AG04449 (cell line): ENCODE measurements around the gene TMEM128.
"Not testable (repeated sequence)": the region's sequence is repeated elsewhere in the genome, so short reads cannot be mapped to it uniquely, and the experiment has no call there.

Source experiments
- CTCF ChIA-PET: fragments of 350-600 bp; formaldehyde crosslinking; extraction: SDS; loops from one replicate; lab custom pipeline; 2021; ENCODE audit warnings: antibody characterized with exemption; lab: Yijun Ruan, JAX
- POLR2A ChIA-PET: fragments of 400-600, 350-600 bp; formaldehyde crosslinking; extraction: SDS; loops from one replicate; lab custom pipeline; 2020; ENCODE audit warnings: antibody characterized with exemption, inconsistent platforms; lab: Yijun Ruan, JAX
- DNase-seq: peaks from one replicate; pipeline ENCODE4 v3.0.0-alpha.2; 2010; ENCODE audit warnings: low read depth, low spot score
- H3K4me3 ChIP-seq: 2 replicates; pipeline ENCODE4 v1.5.1; 2011; ENCODE audit warnings: low read depth, mild to moderate bottlenecking, control low read depth, low read length
- TF ChIP-seq, protein P1 (sequence below): IDR thresholded peaks from one replicate; pipeline ENCODE4 v1.5.1; 2011; ENCODE audit warnings: mild to moderate bottlenecking, moderate library complexity, low read length, control low read depth, inconsistent platforms; ENCODE audit not compliant: insufficient read depth; ENCODE audit errors: missing control alignments

Gene TMEM128

DNA sequence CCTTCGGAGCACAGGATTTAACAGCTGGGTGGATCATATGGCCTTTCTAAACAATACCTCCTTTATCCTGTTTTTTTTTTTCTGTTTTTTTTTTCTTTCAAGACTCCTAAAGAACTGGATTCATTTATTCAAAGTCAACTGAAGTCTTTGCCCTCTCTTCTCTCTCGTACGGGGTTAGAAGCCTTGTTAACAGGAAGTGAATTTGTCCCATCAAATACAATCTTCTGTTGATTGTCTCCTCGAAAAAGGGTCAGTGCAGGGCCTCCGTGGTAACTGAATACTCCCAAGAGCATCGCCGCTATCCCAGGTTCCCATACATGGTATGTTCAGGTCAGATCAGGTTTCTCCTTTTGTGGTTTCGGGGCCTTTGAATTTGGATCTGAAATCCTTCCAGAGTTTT, 1.8 kb upstream of the TMEM128 start:
- TF ChIP-seq, protein P1, sequence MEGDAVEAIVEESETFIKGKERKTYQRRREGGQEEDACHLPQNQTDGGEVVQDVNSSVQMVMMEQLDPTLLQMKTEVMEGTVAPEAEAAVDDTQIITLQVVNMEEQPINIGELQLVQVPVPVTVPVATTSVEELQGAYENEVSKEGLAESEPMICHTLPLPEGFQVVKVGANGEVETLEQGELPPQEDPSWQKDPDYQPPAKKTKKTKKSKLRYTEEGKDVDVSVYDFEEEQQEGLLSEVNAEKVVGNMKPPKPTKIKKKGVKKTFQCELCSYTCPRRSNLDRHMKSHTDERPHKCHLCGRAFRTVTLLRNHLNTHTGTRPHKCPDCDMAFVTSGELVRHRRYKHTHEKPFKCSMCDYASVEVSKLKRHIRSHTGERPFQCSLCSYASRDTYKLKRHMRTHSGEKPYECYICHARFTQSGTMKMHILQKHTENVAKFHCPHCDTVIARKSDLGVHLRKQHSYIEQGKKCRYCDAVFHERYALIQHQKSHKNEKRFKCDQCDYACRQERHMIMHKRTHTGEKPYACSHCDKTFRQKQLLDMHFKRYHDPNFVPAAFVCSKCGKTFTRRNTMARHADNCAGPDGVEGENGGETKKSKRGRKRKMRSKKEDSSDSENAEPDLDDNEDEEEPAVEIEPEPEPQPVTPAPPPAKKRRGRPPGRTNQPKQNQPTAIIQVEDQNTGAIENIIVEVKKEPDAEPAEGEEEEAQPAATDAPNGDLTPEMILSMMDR, result no peak
- H3K4me3 ChIP-seq, result no peak overlapping the region
- no peak for DNase-seq
- ChIA-PET CTCF (interaction anchor here (1.8 to 6.1 kb wide), 3 partner anchors 9 to 181 kb away, joined by 4 to 54 read pairs (median 12); no protein-coding TSS in a partner anchor), POLR2A (no interaction called here)

DNA sequence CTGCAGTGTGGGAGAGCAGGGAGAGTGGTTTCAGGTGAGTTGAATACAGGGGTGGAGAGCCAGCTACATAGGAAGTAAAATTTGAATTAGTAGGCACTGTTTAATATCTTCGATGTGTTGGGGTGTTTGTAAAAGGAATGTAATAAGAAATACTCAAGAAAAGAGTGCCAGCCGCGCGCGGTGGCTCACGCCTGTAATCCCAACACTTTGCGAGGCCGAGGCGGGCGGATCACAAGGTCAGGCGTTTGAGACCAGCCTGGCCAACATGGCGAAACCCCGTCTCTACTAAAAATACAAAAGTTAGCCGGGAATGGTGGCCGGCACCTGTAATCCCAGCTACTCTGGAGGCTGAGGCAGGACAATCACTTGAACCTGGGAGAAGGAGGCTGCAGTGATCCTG, 1.3 kb upstream of the TMEM128 start:
- DNase-seq, POLR2A ChIA-PET: not testable (repeated sequence)
- 0 out of 2 replicates have a peak overlapping the region, but pooled peaks have one; percentile 77 for H3K4me3 ChIP-seq
- CTCF ChIA-PET, result interaction anchor here (0.6 to 6.1 kb wide), 6 partner anchors 10 to 182 kb away, joined by 3 to 54 read pairs (median 6); no protein-coding TSS in a partner anchor

DNA sequence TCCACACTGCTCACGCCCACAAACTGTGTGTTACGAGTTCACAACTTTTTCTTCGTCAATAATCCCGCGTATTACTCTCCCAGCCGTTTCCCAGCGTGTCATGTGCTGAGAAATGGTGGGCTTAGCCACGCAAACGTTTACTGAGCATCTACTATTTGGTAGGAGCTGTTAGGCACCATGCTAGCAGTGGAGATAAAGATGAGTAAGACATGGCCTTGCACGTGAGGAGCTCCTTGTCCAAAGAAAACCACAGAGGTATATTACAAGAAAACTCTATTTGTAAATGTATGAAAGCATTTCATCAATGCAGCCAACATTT, 821 bp upstream of the TMEM128 start:
- CTCF ChIA-PET, result interaction anchor here (0.6 to 6.1 kb wide), 7 partner anchors 10 to 182 kb away, joined by 3 to 54 read pairs (median 6); no protein-coding TSS in a partner anchor
- TF ChIP-seq, protein P1, result no peak
- POLR2A ChIA-PET, result no interaction called here
- DNase-seq, result no peak
- peak overlapping the region; percentile 77 for H3K4me3 ChIP-seq

DNA sequence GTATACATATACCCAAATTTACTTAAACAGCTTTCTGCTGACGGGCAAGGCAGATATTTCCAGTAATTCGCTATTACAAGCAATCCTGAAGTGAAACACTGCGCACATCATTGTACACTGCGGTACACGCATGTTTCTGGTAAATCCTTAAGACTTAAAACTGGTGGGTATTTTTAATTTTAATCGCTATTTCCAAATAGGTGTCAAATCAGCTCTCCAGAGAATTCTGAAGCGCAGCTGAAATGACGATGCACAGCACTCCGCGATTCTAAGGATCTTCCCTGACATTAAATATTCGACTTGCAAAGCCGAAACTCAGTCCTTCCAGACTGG, 361 bp downstream of the TMEM128 start:
- ChIA-PET POLR2A (interaction anchor here (1.2 kb wide), 1 partner anchor 38 kb away, joined by 4 read pairs; no protein-coding TSS in a partner anchor), CTCF (interaction anchor here (0.8 to 6.1 kb wide), 5 partner anchors 10 to 183 kb away, joined by 3 to 54 read pairs (median 6); no protein-coding TSS in a partner anchor)
- TF ChIP-seq, protein P1, result no peak
- H3K4me3 ChIP-seq, result peak overlapping the region; percentile 77
- no peak for DNase-seq

DNA sequence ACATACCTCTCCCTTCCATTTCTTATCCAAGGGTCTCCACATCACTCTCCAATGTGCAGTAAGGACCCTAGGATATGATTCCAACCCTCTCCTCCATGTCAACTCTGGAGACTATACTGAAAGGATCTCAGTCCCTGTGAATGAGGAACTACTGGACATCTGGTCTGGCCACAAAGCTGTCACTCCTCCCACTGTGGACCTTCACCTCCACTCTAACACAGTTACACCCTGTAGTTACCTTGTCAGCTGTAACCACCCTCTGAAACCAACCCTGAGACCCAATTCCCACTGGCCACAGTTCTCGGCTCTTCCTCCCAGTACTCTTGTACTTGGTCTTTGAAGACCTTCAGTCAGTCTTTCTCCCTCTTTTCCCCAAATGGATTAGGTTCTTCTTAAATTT, 2.9 kb downstream of the TMEM128 start:
- H3K4me3 ChIP-seq, result no peak overlapping the region
- ChIA-PET POLR2A (no interaction called here), CTCF (no interaction called here)
- TF ChIP-seq, protein P1, result no peak
- no peak for DNase-seq

DNA sequence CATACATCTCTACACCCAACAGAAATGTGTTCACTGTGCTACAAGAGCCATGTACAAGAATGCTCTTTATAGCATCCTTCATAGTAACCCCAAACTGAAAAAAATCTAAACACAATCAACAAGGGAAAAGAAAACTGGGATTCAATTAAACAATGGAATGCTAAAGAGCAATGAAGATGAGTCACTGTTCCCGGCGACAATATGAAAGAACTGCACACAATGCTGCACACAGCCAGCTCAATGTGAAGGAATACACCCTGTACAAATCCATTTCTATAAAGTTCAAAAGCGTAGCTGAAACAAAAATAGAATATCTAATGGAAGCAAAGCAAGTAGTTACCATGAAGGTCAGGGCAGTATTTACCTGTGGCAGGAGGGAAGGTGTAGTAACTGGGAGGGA, 8.5 kb downstream of the TMEM128 start:
- POLR2A ChIA-PET, H3K4me3 ChIP-seq, DNase-seq: not testable (repeated sequence)
- CTCF ChIA-PET, result interaction anchor here (1.2 kb wide), 1 partner anchor 20 kb away, joined by 3 read pairs; no protein-coding TSS in a partner anchor

DNA sequence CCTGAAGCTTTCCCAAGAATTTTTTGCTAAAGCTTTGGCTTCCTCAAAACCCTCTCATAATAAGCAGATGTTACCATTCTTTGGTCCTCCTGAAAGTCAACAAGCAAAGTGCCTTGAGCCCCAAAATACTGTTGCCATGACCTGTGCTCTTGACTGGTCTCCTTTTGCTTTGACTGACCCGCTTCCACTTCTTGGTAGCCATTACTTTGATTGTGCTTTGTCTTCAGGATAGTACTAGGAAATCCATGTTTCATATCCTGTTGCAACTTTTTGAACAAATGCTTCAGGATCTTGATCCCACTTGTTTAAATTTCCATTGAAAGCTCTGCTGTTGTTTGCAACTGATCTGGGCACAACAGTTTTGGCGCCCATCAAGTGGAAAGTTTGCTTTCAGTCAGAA, 14.4 kb downstream of the TMEM128 start:
- H3K4me3 ChIP-seq, result no peak overlapping the region
- POLR2A ChIA-PET, result no interaction called here
- CTCF ChIA-PET, result interaction anchor here (0.8 to 1.5 kb wide), 2 partner anchors 16 to 26 kb away, joined by 3 read pairs; no protein-coding TSS in a partner anchor
- TF ChIP-seq, protein P1, result no peak
- no peak for DNase-seq
